HepG2 (cell line): Measurements from ENCODE around the gene CPPED1. TPM values are rescaled to one million over a fixed set of nuclear protein-coding genes. Genes with fewer than 3 reads are reported as not detected.

Source experiments
- ARNTL ChIP-seq: sonication (generic); formaldehyde crosslinking; IDR thresholded peaks from 2 replicates; pipeline ENCODE4 v1.4.0; 2020; ENCODE audit warnings: mild to moderate bottlenecking, missing genetic modification reagents
- HDAC1 ChIP-seq: sonication (generic); formaldehyde crosslinking; IDR thresholded peaks from 2 replicates; pipeline ENCODE4 v1.5.1; 2020; ENCODE audit warnings: mild to moderate bottlenecking, missing genetic modification reagents
- HNF4G ChIP-seq, 2 experiments: sonication (generic) in 1 of 2; formaldehyde crosslinking in 1 of 2; IDR thresholded peaks; 2 replicates each; pipeline versions ENCODE4 v1.4.0 to v1.6.1; 2011 to 2020; ENCODE audit warnings: borderline replicate concordance in 2 of 2, low read depth in 2 of 2, mild to moderate bottlenecking in 2 of 2, low read length in 1 of 2, missing genetic modification reagents in 1 of 2, moderate library complexity in 1 of 2
- KDM6A ChIP-seq: IDR thresholded peaks from 2 replicates; pipeline ENCODE4 v1.6.1; 2016; ENCODE audit warnings: low read depth
- KLF15 ChIP-seq: sonication (generic); formaldehyde crosslinking; IDR thresholded peaks from 2 replicates; pipeline ENCODE4 v1.8.1; 2023; ENCODE audit warnings: borderline replicate concordance, mild to moderate bottlenecking, inconsistent platforms, missing genetic modification reagents, mixed read lengths
- MTF1 ChIP-seq: sonication (generic); formaldehyde crosslinking; IDR thresholded peaks from 2 replicates; pipeline ENCODE4 v1.5.0; 2020; ENCODE audit warnings: missing genetic modification reagents
- PAX8 ChIP-seq: sonication (generic); formaldehyde crosslinking; IDR thresholded peaks from 2 replicates; pipeline ENCODE4 v1.8.0; 2022; ENCODE audit warnings: mild to moderate bottlenecking, missing genetic modification reagents, borderline replicate concordance
- SSRP1 ChIP-seq: IDR thresholded peaks from 2 replicates; pipeline ENCODE4 v1.6.1; 2016; ENCODE audit warnings: control low read depth
- ZBTB7B ChIP-seq: sonication (generic); formaldehyde crosslinking; IDR thresholded peaks from 2 replicates; pipeline ENCODE4 v1.4.0; 2020; ENCODE audit warnings: missing genetic modification reagents
- ZIK1 ChIP-seq: sonication (generic); formaldehyde crosslinking; IDR thresholded peaks from 2 replicates; pipeline ENCODE4 v1.5.0; 2020; ENCODE audit warnings: mild to moderate bottlenecking, low read depth, missing genetic modification reagents, borderline replicate concordance
- ZNF207 ChIP-seq: fragments of 450-650 bp; IDR thresholded peaks from 2 replicates; pipeline ENCODE4 v1.6.1; 2016; ENCODE audit warnings: antibody characterized with exemption, borderline replicate concordance
- ZNF235 ChIP-seq: sonication (generic); formaldehyde crosslinking; IDR thresholded peaks from 2 replicates; pipeline ENCODE4 v1.8.1; 2023; ENCODE audit warnings: mild to moderate bottlenecking, missing genetic modification reagents, borderline replicate concordance
- ZNF430 ChIP-seq: sonication (generic); formaldehyde crosslinking; IDR thresholded peaks from 2 replicates; pipeline ENCODE4 v1.9.0; 2021; ENCODE audit warnings: mild to moderate bottlenecking, missing genetic modification reagents
- ZNF451 ChIP-seq: sonication (generic); formaldehyde crosslinking; IDR thresholded peaks from 2 replicates; pipeline ENCODE4 v1.5.0; 2020; ENCODE audit warnings: mild to moderate bottlenecking, missing genetic modification reagents
- ZNF577 ChIP-seq: sonication (generic); formaldehyde crosslinking; IDR thresholded peaks from 2 replicates; pipeline ENCODE4 v1.4.0; 2020; ENCODE audit warnings: mild to moderate bottlenecking, low read depth, missing genetic modification reagents, borderline replicate concordance
- ZNF816 ChIP-seq: sonication (generic); formaldehyde crosslinking; IDR thresholded peaks from 2 replicates; pipeline ENCODE4 v1.8.0; 2022; ENCODE audit warnings: missing genetic modification reagents, mild to moderate bottlenecking, borderline replicate concordance
- ZNF850 ChIP-seq: sonication (generic); formaldehyde crosslinking; conservative IDR thresholded peaks from 2 replicates; pipeline ENCODE4 v1.9.0; 2021; ENCODE audit warnings: mild to moderate bottlenecking, missing genetic modification reagents
- polyA plus RNA-seq, 8 experiments: library from polyadenylated mRNA; depleted of rRNA in 3 of 8; stranded (reverse) in 7 of 8; unstranded in 1 of 8; fragments of >200 nt; fragmentation: Illumina TruSeq in 4 of 8; extraction: Trizol in 4 of 8; gene quantifications; 2 replicates each; pipeline versions ENCODE4 v1.2.1 to v1.2.3, GENCODE V29; 2011 to 2016; ENCODE audit warnings: low read depth in 4 of 8, missing spikeins in 1 of 8, mixed read lengths in 1 of 8; ENCODE audit not compliant: insufficient read depth in 1 of 8
- total RNA-seq, 5 experiments: library from RNA; depleted of rRNA; stranded (reverse); fragments of >200 nt; fragmentation: Illumina TruSeq; extraction: Trizol; gene quantifications; 2 replicates each; pipeline ENCODE4 v1.2.3, GENCODE V29; 2016; ENCODE audit warnings: low read depth in 1 of 5
- TF ChIP-seq, protein P1 (sequence below): sonication (generic); formaldehyde crosslinking; IDR thresholded peaks from 2 replicates; pipeline ENCODE4 v1.5.1; 2020; ENCODE audit warnings: mild to moderate bottlenecking, moderate library complexity, missing genetic modification reagents
- TF ChIP-seq, protein P2 (sequence below): sonication (generic); formaldehyde crosslinking; IDR thresholded peaks from 2 replicates; pipeline ENCODE4 v1.4.0; 2020; ENCODE audit warnings: missing genetic modification reagents
- TF ChIP-seq, protein P3 (sequence below): sonication (generic); formaldehyde crosslinking; IDR thresholded peaks from 2 replicates; pipeline ENCODE4 v1.5.0; 2020; ENCODE audit warnings: missing genetic modification reagents
- TF ChIP-seq, protein P4 (sequence below): IDR thresholded peaks from 2 replicates; pipeline ENCODE4 v1.6.1; 2018; ENCODE audit warnings: missing genetic modification reagents, mild to moderate bottlenecking, missing compliant biosample characterization
- TF ChIP-seq, protein P5 (sequence below): sonication (generic); formaldehyde crosslinking; conservative IDR thresholded peaks from 2 replicates; pipeline ENCODE4 v1.8.0; 2022; ENCODE audit warnings: mild to moderate bottlenecking, moderate library complexity, missing genetic modification reagents

Gene CPPED1
- total and polyA plus RNA-seq, 2 of the 13 experiments (the other 11 are each of a cell fraction or from before 2014, with no cell fraction given): 66.6 to 71.3 TPM

DNA sequence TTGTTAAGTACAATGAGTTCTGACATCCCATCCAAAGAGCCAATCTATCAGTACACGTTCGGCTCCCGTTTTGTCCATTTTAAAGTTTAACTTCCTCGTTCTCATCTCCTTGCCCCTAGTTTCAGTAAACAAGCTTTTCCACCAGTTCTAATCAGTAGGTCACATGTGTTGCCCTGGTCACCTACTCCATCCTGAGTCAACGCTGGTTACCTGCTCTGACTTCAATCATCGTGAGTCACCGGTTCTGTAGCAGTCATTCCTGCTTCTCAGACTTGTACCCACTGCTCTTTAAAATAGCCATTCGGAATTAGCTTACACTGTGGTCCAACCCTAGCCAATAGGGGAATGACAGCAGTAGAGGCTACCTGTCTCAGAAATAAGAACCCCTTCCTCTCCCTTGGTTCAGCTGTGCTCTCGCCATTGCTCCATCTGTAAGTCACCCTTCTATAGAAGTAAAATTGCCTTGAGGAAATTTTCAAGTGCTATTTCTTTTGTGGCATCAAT is 191.0 kb downstream of the CPPED1 start (continued):
- TF ChIP-seq, protein P1, sequence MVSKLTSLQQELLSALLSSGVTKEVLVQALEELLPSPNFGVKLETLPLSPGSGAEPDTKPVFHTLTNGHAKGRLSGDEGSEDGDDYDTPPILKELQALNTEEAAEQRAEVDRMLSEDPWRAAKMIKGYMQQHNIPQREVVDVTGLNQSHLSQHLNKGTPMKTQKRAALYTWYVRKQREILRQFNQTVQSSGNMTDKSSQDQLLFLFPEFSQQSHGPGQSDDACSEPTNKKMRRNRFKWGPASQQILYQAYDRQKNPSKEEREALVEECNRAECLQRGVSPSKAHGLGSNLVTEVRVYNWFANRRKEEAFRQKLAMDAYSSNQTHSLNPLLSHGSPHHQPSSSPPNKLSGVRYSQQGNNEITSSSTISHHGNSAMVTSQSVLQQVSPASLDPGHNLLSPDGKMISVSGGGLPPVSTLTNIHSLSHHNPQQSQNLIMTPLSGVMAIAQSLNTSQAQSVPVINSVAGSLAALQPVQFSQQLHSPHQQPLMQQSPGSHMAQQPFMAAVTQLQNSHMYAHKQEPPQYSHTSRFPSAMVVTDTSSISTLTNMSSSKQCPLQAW: peak; percentile 96
- TF ChIP-seq, protein P2, sequence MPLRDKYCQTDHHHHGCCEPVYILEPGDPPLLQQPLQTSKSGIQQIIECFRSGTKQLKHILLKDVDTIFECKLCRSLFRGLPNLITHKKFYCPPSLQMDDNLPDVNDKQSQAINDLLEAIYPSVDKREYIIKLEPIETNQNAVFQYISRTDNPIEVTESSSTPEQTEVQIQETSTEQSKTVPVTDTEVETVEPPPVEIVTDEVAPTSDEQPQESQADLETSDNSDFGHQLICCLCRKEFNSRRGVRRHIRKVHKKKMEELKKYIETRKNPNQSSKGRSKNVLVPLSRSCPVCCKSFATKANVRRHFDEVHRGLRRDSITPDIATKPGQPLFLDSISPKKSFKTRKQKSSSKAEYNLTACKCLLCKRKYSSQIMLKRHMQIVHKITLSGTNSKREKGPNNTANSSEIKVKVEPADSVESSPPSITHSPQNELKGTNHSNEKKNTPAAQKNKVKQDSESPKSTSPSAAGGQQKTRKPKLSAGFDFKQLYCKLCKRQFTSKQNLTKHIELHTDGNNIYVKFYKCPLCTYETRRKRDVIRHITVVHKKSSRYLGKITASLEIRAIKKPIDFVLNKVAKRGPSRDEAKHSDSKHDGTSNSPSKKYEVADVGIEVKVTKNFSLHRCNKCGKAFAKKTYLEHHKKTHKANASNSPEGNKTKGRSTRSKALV (CRISPR knock-in tag): peak; percentile 39
- TF ChIP-seq HDAC1 (CRISPR knock-in tag): peak; percentile 85
- peak; percentile 56 for TF ChIP-seq KDM6A (CRISPR knock-in tag)
- 0 out of 2 replicates have a peak, but pooled peaks have one; percentile 16 for TF ChIP-seq ZNF235
- TF ChIP-seq PAX8 (CRISPR knock-in tag): no peak
- TF ChIP-seq, protein P3, sequence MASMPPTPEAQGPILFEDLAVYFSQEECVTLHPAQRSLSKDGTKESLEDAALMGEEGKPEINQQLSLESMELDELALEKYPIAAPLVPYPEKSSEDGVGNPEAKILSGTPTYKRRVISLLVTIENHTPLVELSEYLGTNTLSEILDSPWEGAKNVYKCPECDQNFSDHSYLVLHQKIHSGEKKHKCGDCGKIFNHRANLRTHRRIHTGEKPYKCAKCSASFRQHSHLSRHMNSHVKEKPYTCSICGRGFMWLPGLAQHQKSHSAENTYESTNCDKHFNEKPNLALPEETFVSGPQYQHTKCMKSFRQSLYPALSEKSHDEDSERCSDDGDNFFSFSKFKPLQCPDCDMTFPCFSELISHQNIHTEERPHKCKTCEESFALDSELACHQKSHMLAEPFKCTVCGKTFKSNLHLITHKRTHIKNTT (CRISPR knock-in tag): no peak
- TF ChIP-seq ZBTB7B (CRISPR knock-in tag): no peak
- TF ChIP-seq ZNF850 (CRISPR knock-in tag): no peak
- TF ChIP-seq ZNF816 (CRISPR knock-in tag): peak; percentile 74
- TF ChIP-seq, protein P4, sequence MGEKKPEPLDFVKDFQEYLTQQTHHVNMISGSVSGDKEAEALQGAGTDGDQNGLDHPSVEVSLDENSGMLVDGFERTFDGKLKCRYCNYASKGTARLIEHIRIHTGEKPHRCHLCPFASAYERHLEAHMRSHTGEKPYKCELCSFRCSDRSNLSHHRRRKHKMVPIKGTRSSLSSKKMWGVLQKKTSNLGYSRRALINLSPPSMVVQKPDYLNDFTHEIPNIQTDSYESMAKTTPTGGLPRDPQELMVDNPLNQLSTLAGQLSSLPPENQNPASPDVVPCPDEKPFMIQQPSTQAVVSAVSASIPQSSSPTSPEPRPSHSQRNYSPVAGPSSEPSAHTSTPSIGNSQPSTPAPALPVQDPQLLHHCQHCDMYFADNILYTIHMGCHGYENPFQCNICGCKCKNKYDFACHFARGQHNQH (CRISPR knock-in tag): peak; percentile 69; the same call in 1 of the 2 replicates
- TF ChIP-seq ZNF577: no peak
- TF ChIP-seq SSRP1 (CRISPR knock-in tag): no peak
- TF ChIP-seq, protein P5, sequence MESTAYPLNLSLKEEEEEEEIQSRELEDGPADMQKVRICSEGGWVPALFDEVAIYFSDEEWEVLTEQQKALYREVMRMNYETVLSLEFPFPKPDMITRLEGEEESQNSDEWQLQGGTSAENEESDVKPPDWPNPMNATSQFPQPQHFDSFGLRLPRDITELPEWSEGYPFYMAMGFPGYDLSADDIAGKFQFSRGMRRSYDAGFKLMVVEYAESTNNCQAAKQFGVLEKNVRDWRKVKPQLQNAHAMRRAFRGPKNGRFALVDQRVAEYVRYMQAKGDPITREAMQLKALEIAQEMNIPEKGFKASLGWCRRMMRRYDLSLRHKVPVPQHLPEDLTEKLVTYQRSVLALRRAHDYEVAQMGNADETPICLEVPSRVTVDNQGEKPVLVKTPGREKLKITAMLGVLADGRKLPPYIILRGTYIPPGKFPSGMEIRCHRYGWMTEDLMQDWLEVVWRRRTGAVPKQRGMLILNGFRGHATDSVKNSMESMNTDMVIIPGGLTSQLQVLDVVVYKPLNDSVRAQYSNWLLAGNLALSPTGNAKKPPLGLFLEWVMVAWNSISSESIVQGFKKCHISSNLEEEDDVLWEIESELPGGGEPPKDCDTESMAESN (CRISPR knock-in tag): no peak
- TF ChIP-seq ZNF430: no peak
- no peak for TF ChIP-seq KLF15 (CRISPR knock-in tag)
- TF ChIP-seq MTF1 (CRISPR knock-in tag): no peak
- no peak for TF ChIP-seq ZNF451 (CRISPR knock-in tag)
- TF ChIP-seq HNF4G (IDR thresholded peaks at IDR 0.05; ENCODE audit: borderline replicate concordance, low read depth, low read length): no peak; the same call in 1 of the 2 replicates
- peak; percentile 53; the same call in 1 of the 2 replicates for TF ChIP-seq HNF4G (CRISPR knock-in tag; IDR thresholded peaks at IDR 0.05; ENCODE audit: borderline replicate concordance, low read depth)
- no peak for TF ChIP-seq ZIK1
- TF ChIP-seq ZNF207: no peak
- TF ChIP-seq ARNTL (CRISPR knock-in tag): peak; percentile 95
